PC-9 (cell line): ENCODE results near the gene CCNL2. TPM values are rescaled to one million over a fixed set of nuclear protein-coding genes. Genes with fewer than 3 reads are reported as not detected.

Experiments used
- BruUV-seq: library from RNA; stranded (reverse); fragments of 400-500 nt; replicated peaks from 2 replicates; lab custom pipeline; 2021; lab: Mats Ljungman, UMichigan
- CTCF ChIA-PET: fragments of 300-600 bp; sonication (Branson Sonifier 250); formaldehyde crosslinking; loops from one replicate; lab custom pipeline; 2022; ENCODE audit warnings: antibody characterized with exemption; lab: Charles Lee
- POLR2A ChIA-PET: fragments of 300-600 bp; sonication (Branson Sonifier 250); formaldehyde crosslinking; loops from one replicate; lab custom pipeline; 2022; ENCODE audit warnings: antibody characterized with exemption; ENCODE audit not compliant: unreplicated experiment; lab: Charles Lee
- DNase-seq, 2 experiments: peaks; one replicate each; pipeline versions ENCODE4 v3.0.0 to v3.0.0-alpha.2; 2015 to 2022; ENCODE audit warnings: mixed read lengths in 1 of 2
- H2AFZ ChIP-seq: fragments of 200-600 bp; sonication (generic); 2 replicates; pipeline ENCODE4 v1.8.1; 2017; ENCODE audit warnings: antibody characterized with exemption
- H3F3A ChIP-seq: fragments of 200-600 bp; sonication (generic); 2 replicates; pipeline ENCODE4 v1.8.1; 2017; ENCODE audit warnings: antibody characterized with exemption, mild to moderate bottlenecking, low read depth; ENCODE audit not compliant: insufficient read depth
- H3K27ac ChIP-seq: fragments of 200-600 bp; sonication (generic); 2 replicates; pipeline ENCODE4 v1.6.1; 2016; ENCODE audit warnings: mixed run types
- H3K27me3 ChIP-seq: fragments of 200-600 bp; sonication (generic); 2 replicates; pipeline ENCODE4 v1.6.1; 2016; ENCODE audit warnings: low read depth, mixed run types; ENCODE audit not compliant: insufficient read depth
- H3K36me3 ChIP-seq: fragments of 200-600 bp; sonication (generic); 2 replicates; pipeline ENCODE4 v1.6.1; 2016; ENCODE audit warnings: low read depth, mixed run types
- H3K4me1 ChIP-seq: fragments of 200-600 bp; sonication (generic); replicated peaks from 2 replicates; pipeline ENCODE4 v1.6.1; 2016; ENCODE audit warnings: mixed run types; ENCODE audit not compliant: insufficient read depth
- H3K4me2 ChIP-seq: fragments of 200-600 bp; sonication (generic); 2 replicates; pipeline ENCODE4 v1.6.1; 2017; ENCODE audit warnings: mixed run types
- H3K4me3 ChIP-seq: fragments of 200-600 bp; sonication (generic); 2 replicates; pipeline ENCODE4 v1.6.1; 2016; ENCODE audit warnings: mixed run types
- H3K79me2 ChIP-seq: fragments of 200-600 bp; sonication (generic); 2 replicates; pipeline ENCODE4 v1.6.1; 2017; ENCODE audit warnings: low read depth, mixed run types
- H3K9me2 ChIP-seq: fragments of 200-600 bp; sonication (generic); 2 replicates; pipeline ENCODE4 v1.8.1; 2017; ENCODE audit warnings: mild to moderate bottlenecking; ENCODE audit not compliant: insufficient read depth
- H3K9me3 ChIP-seq: fragments of 200-600 bp; sonication (generic); 2 replicates; pipeline ENCODE4 v1.8.1; 2016; ENCODE audit warnings: low read depth; ENCODE audit not compliant: insufficient read depth
- H4K20me1 ChIP-seq: fragments of 200-600 bp; sonication (generic); 2 replicates; pipeline ENCODE4 v1.8.1; 2017; ENCODE audit not compliant: insufficient read depth
- CTCF ChIP-seq: fragments of 200-600 bp; sonication (generic); conservative IDR thresholded peaks from 2 replicates; pipeline ENCODE4 v1.6.1; 2017; ENCODE audit warnings: mixed run types, antibody characterized with exemption, mild to moderate bottlenecking, moderate library complexity
- EZH2 ChIP-seq: fragments of 200-600 bp; sonication (generic); IDR thresholded peaks from 2 replicates; pipeline ENCODE4 v1.8.0; 2017; ENCODE audit warnings: antibody characterized with exemption, low read depth
- intact Hi-C: fragments of 100-400 bp; cut with micrococcal nuclease; formaldehyde crosslinking; loops from one replicate; pipeline ENCODE4 v1.10.0; 2022; ENCODE audit not compliant: unreplicated experiment
- total RNA-seq: library from RNA; stranded (reverse); gene quantifications from 2 replicates; pipeline ENCODE4 v1.2.3, GENCODE V29; 2021

Gene CCNL2
- total RNA-seq, 1 experiment from 2014 or later, result 162 TPM

DNA sequence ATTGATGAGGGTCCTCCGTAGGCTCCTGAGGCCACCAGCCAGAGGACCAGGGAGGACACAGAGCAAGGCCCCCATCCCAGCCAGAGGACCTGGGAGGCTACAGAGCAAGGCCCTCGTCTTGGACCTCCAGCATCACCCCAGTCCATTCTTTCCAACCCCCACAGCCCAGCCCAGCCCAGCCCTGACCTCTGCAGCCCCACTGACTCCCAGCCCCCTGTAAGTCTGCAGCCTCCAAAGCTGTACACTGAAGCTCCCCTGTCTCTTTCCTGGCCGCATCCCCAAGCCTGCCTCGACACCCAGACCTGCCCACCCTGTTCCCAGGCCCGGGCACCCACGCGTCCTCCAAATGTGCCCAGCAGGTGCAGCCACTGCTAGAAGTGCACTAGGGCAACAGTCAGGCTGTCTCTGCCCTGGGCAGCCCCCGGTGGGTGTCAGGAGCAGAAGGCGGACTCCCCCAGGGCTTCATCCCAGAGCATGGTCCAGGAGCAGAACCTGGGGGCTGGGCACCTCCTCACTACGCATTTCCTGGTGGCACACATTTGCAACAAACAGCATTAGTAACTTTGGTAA lies 52.0 kb downstream of the CCNL2 start:
- Histone ChIP-seq H3K27ac (peak overlapping the region; percentile 92), H2AFZ (no peak overlapping the region), H3K36me3 (peaks cover under 1% of the 10 kb centered on the region; the same call in 1 of the 2 replicates), H3K4me2 (peak overlapping the region; percentile 93), H3K27me3 (no peaks in the 10 kb centered on the region), H3K79me2 (peaks cover 58% of the 10 kb centered on the region), H3K9me2 (no peaks in the 10 kb centered on the region), H3K4me1 (peaks cover 55% of the 10 kb centered on the region), H4K20me1 (no peaks in the 10 kb centered on the region), H3K9me3 (no peaks in the 10 kb centered on the region), H3F3A (peaks cover 62% of the 10 kb centered on the region), H3K4me3 (peak overlapping the region; percentile 85)
- CTCF ChIA-PET, result no interaction called here
- TF ChIP-seq CTCF (no peak), EZH2 (no peak)
- no TSS peak for BruUV-seq
- DNase-seq, result no peak
- intact Hi-C loops, result loop anchor here (5.0 to 10.0 kb wide), 2 partner anchors 75 to 88 kb away; partner anchors contain the start of genes UBE2J2 and VWA1
- POLR2A ChIA-PET, result interaction anchor here (0.5 to 0.7 kb wide), 2 partner anchors 204 to 339 kb away, joined by 3 to 5 read pairs; no protein-coding TSS in a partner anchor

DNA sequence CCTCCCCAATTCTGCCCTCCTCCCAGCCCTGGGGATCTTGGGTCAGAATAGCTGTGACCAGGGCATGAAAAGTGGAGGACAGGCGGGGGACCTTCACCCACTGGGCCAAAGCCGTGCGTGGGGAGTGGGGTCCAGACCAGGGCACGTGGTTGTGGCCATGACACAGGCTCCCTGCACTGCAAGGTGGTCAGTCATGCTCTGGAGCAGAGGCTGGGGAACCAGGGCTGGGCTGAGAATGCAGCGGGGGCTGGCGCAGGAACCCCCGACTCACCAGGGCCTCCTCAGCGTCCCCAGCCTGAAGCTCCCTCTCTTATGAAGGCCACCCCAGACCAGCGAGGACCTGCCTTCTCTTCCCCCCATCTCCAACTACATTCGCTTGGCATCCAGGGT lies 52.6 kb downstream of the CCNL2 start:
- peak overlapping the region; percentile 85 for H3K4me3 ChIP-seq
- no peak for DNase-seq
- no peaks in the 10 kb centered on the region for H3K9me2 ChIP-seq
- H2AFZ ChIP-seq, result no peak overlapping the region
- peaks cover 53% of the 10 kb centered on the region for H3K4me1 ChIP-seq
- no peak for TF ChIP-seq EZH2
- TF ChIP-seq CTCF, result no peak
- no peaks in the 10 kb centered on the region for H4K20me1 ChIP-seq
- ChIA-PET CTCF (no interaction called here), POLR2A (no interaction called here)
- H3K36me3 ChIP-seq, result peaks cover 7% of the 10 kb centered on the region; the same call in 1 of the 2 replicates
- no peaks in the 10 kb centered on the region for H3K9me3 ChIP-seq
- peak overlapping the region; percentile 92 for H3K27ac ChIP-seq
- peak overlapping the region; percentile 93 for H3K4me2 ChIP-seq
- peaks cover 61% of the 10 kb centered on the region for H3F3A ChIP-seq
- peaks cover 64% of the 10 kb centered on the region for H3K79me2 ChIP-seq
- intact Hi-C loops, result loop anchor here (5.0 to 10.0 kb wide), 2 partner anchors 74 to 88 kb away; partner anchors contain the start of genes UBE2J2 and VWA1
- no peaks in the 10 kb centered on the region for H3K27me3 ChIP-seq
- no TSS peak for BruUV-seq

DNA sequence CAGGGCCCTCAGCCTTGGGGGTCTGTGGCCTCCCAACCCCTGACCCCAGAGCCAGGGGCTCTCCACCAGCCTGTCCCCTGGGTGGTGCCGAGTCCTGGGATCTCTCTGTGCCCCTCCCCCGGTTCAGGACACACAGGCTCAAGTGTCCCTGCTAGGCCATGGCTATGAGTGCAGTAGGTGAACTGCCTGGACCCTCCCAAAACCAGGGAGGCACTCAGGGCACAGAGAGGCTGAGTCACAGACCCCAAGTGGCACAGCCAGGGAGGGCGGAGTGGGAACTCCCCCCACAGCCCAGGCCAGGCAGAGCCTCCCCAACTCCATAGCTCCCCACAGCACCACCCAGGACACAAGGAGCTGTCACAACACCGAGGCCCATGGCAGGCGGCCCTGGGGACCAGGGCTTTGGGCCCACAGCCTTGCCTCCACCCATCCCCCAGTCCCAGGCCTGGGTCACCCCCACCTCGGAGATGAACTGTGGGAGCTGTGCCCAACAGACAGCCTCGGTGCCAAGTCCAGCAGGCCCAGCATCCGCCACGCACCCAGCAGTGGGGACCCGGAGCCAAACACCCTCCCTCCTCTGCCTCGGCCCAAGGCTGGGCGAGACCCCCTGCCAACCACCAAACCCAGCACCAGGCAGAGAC lies 53.2 kb downstream of the CCNL2 start:
- peak overlapping the region; percentile 85 for H3K4me3 ChIP-seq

More for the DNA sequence above, 53.2 kb downstream of the CCNL2 start:
- TF ChIP-seq CTCF, result no peak
- no peak for TF ChIP-seq EZH2
- intact Hi-C loops, result loop anchor here (2.0 to 10.0 kb wide), 4 partner anchors 15 to 89 kb away; partner anchors contain the start of genes TAS1R3, UBE2J2 and VWA1
- peak overlapping the region; percentile 92 for H3K27ac ChIP-seq
- peak overlapping the region; percentile 93 for H3K4me2 ChIP-seq
- peaks cover 10% of the 10 kb centered on the region; the same call in 1 of the 2 replicates for H3K36me3 ChIP-seq
- peaks cover 65% of the 10 kb centered on the region for H3F3A ChIP-seq
- no peaks in the 10 kb centered on the region for H4K20me1 ChIP-seq
- DNase-seq, result no peak
- POLR2A ChIA-PET, result no interaction called here
- TSS peak; percentile 25 for BruUV-seq
- CTCF ChIA-PET, result no interaction called here
- H3K27me3 ChIP-seq, result no peaks in the 10 kb centered on the region
- peaks cover 51% of the 10 kb centered on the region for H3K4me1 ChIP-seq
- no peak overlapping the region for H2AFZ ChIP-seq
- H3K79me2 ChIP-seq, result peaks cover 68% of the 10 kb centered on the region
- H3K9me3 ChIP-seq, result no peaks in the 10 kb centered on the region
- H3K9me2 ChIP-seq, result no peaks in the 10 kb centered on the region
